Stimulated activated CD4-positive, alpha-beta T cell treated with anti-CD3 and anti-CD28 coated beads, TNF-alpha, amount 100 ng/mL, for 4 hours (primary cell): ENCODE measurements around the gene PLPPR1.
"Not testable (repeated sequence)": the region's sequence is repeated elsewhere in the genome, so short reads cannot be mapped to it uniquely, and the experiment has no call there.

ENCODE experiments used
- DNase-seq, 3 experiments: peaks; one replicate each; pipeline ENCODE4 v3.0.0-alpha.2; 2020; ENCODE audit warnings: low read depth in 3 of 3

The PLPPR1 gene

GRCh38 chr9:101028346-101029314, at the start of gene PLPPR1:
PLPPR1 (plus strand) TSS chr9:101028727.
- no peak for DNase-seq

DNA sequence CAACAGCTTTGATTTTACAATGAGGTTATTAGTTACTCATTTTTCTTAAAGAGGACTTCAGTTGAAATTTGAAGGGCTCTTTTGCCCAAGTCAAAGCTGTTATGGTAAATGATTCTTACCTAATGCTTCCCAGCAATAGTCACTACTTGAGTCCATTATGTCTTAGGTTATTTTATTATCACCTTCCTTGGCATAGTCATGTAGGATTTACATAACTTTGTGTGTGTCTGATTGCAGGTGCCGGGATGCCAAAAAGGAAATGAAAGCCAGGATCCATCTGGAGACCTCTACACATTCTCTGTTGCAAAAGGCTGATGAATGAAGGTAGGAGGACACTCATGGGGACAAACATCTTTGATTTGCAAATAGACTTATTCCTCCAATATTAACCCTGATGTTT, 38.8 kb upstream of the PLPPR1 start:
- DNase-seq: no peak

DNA sequence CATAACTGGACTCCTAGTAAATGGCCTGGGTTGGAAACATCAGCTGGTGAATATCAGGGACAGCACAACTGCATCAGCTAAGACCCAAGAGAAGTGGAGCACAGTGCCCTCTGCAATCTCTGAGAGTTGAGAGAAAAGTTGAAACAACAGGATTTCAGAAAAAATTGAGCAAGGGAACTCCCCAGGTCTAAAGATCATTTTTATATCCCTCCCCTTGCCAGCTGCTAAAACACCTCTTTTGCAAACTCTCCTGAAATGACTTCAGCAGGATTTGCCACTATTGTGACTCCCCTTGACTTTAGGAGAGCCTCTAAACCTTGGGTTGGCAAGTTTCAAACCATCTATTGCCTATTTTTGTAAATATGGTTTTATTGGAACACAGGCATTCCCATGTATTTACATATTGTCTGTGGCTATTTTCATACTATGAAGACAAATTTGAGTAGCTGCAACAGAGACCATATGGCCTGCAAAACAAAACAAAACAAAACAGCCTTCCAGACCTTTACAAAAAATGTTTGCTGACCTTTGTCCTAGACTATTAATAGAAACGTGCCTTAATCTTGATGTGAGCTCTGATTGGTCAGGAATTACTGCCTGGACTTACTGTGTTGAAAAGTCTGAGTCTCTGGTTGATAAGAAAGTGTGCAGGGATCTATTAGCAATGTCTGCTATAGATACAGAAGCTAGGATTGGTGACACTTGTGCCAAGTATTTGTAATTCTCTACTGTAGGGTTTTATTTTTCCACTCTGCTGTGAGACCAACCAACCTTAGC, 37.7 kb upstream of the PLPPR1 start:
- DNase-seq: no peak

GRCh38 chr9:100992632-100993031, 35.9 kb upstream of the PLPPR1 start:
- no peak for DNase-seq

DNA sequence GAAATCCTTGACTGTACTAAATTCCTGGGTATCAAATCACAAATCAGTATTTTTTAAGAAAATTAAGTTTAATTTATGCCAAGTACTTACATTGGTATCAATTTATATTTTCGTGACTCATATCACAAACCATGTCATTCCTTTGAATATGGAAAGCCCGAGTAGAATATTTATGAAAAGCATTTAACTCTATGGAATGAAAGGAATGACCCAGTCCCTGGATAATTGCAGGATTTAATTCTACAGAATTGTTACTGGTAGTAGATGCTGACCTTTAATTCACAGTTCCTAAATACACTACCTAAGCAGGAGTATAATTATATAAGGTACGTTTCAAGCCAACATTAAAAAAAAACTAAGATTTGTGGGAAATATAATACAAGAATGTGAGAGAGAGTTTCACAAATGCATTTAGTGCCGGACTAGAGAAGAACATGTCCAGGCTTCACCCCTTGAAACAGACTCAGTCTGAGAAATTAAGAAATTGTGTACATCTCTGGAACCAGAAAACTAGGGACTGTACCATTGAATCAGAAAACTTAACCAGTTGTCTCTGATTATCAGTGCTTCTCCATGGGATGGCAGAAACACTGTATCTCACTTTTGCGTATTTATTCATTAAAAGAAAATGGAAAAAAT, 28.5 kb upstream of the PLPPR1 start:
- no peak for DNase-seq

- DNase-seq: no peak
These were observed 23.3 kb upstream of the PLPPR1 start for GRCh38 chr9:101005246-101005645.

DNA sequence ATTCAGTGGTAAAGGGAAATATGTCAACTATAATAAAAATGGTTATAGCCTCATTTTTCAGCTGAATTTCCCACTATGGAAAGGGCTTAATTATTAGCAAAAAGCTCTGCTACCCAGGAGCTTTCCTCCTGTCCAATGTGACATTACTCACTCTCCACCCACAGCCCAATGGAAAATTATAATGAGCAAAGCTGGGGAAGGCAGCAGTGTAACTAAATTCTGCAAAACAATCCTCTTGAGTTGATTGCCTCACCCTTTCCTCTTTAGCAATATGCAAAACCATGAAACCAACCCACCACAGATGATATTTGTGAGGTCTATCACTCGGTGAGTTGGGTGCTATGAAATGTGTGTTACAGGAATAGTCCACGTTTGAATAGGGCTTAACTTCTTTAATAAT, 14.0 kb upstream of the PLPPR1 start:
- no peak for DNase-seq

GRCh38 chr9:101018467-101018866, 10.1 kb upstream of the PLPPR1 start:
- DNase-seq: no peak

DNA sequence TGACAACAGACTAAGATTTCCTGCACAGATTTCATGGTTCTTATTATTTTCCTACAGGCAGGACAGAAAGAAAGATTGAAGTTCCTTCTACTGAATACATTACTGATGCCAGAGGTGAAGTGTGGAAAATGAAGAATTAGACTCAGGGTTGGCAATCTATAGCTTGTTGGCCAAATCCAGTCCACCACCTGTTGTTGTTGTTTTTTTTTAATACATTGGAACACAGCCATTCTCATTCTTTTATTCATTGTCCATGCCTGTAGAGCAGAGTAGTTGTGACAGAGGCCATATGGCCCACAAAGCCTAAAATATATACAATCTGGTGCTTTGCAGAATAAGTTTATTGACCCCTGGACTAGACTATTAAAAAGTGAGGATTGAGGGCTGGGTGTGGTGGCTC, 5.8 kb upstream of the PLPPR1 start:
- DNase-seq: no peak

GRCh38 chr9:101025940-101026339, 2.6 kb upstream of the PLPPR1 start:
- DNase-seq: no peak

GRCh38 chr9:101026824-101027223, 1.7 kb upstream of the PLPPR1 start:
- DNase-seq: no peak

GRCh38 chr9:101027236-101027635, 1.3 kb upstream of the PLPPR1 start:
- no peak for DNase-seq

DNA sequence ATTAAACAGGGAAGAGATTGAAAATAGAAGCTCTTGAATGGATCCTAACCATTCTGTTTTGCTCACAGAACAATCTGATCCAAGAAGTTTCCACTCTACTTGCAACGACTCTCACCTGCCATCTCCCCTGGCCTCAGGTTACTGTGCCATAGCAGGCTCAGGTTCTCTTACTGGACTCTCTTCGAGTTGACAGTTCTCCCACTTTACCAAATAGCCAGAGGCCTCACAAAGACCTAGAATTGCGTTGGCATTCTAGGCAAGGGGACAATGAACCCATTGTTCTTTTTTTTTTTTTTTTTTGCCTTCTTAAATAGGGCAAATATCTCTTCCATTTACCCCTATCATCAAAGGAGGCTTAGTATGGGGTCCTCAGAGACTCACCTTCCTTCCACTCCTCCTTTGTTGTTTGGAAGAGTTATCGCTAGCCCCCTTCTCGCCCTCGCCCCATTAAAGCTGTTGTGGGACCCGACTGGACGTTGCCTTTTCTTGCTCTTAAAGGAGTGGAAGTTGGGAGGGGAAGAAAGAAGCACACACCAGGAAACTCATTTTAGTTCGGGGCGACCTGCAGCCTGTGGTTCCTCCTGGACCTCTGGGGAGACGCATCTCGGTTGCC, 688 bp upstream of the PLPPR1 start:
- DNase-seq: no peak

- no peak for DNase-seq
These were observed 973 bp downstream of the PLPPR1 start for GRCh38 chr9:101029315-101030085.

DNA sequence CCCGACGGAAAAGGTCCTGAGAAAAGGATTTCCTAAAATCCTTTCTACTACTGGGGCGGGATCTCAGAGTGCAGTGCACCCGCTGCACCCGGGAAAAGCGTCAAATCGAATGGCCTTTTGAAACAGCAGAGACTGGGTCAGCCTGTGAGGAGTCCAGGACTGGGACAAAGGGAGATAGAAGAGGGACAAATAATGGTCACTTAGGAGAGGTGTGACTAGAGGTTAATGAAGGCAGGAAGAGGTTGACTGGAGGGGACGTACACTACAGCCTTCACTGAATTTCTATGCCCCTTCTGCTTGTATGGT, 1.5 kb downstream of the PLPPR1 start:
- DNase-seq: no peak

GRCh38 chr9:101032426-101032825, 3.9 kb downstream of the PLPPR1 start:
- DNase-seq: no peak

GRCh38 chr9:101034222-101034621, 5.7 kb downstream of the PLPPR1 start:
- no peak for DNase-seq

GRCh38 chr9:101035098-101035497, 6.6 kb downstream of the PLPPR1 start:
- DNase-seq: no peak

- no peak for DNase-seq
These were observed 8.9 kb downstream of the PLPPR1 start for GRCh38 chr9:101037430-101037829.

DNA sequence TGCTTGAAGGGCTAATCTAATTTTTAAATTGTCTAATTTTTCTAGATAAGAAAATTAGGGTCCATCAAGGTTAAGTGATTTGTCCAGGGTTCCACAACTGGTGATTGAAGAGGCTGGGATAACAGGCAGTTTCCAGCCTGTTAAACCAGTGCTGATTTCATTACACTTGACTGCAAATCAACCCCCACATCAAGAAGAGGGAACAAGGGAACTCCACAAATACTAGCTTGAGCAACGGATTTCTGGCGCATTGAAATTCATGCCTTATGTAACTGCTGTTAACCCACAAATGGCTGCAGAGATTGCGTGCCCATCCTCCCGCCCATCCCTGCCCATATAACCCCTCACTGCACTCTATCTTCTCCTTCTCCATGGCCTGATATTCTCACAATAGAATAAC, 10.0 kb downstream of the PLPPR1 start:
- no peak for DNase-seq

- DNase-seq: not testable (repeated sequence)
These were observed 11.1 kb downstream of the PLPPR1 start for GRCh38 chr9:101039581-101039980.
